ENCODE results near the gene SMPD3. TPM values are rescaled to one million over a fixed set of nuclear protein-coding genes. Genes with fewer than 3 reads are reported as not detected.

Gene SMPD3
- total RNA-seq, 1 donor from 2014 or later, result 0.16 TPM

GRCh38 chr16:68350813-68351350 is 97.4 kb downstream of the SMPD3 start:
- no peaks in the 10 kb centered on the region for H3K27me3 ChIP-seq (ENCODE audit: low read depth)
- DNase-seq, result no peak

GRCh38 chr16:68349838-68350410 is 98.4 kb downstream of the SMPD3 start:
- H3K4me1 ChIP-seq, result peaks cover 20% of the 10 kb centered on the region
- H3K4me3 ChIP-seq, result no peak overlapping the region
- H3K36me3 ChIP-seq, result peaks cover 95% of the 10 kb centered on the region
- no peak overlapping the region for H3K27ac ChIP-seq (replicated peaks)
- no peaks in the 10 kb centered on the region for H3K27me3 ChIP-seq (ENCODE audit: low read depth)
- intact Hi-C loops (cut with micrococcal nuclease), result no loop called here
- no peak for DNase-seq
- no peak for TF ChIP-seq CTCF (IDR thresholded peaks at IDR 0.05; ENCODE audit: borderline replicate concordance)
- no peaks in the 10 kb centered on the region for H3K9me3 ChIP-seq (replicated peaks)

More at GRCh38 chr16:68350813-68351350, 97.4 kb downstream of the SMPD3 start:
- peaks cover 95% of the 10 kb centered on the region for H3K36me3 ChIP-seq
- H3K9me3 ChIP-seq (replicated peaks), result no peaks in the 10 kb centered on the region
- peaks cover 10% of the 10 kb centered on the region for H3K4me1 ChIP-seq
- H3K27ac ChIP-seq (replicated peaks), result no peak overlapping the region
- TF ChIP-seq CTCF (IDR thresholded peaks at IDR 0.05; ENCODE audit: borderline replicate concordance), result no peak
- no peak overlapping the region for H3K4me3 ChIP-seq
- intact Hi-C loops (cut with micrococcal nuclease), result no loop called here

GRCh38 chr16:68348639-68349445 is 99.5 kb downstream of the SMPD3 start:
- intact Hi-C loops (cut with micrococcal nuclease), result no loop called here
- H3K9me3 ChIP-seq (replicated peaks), result no peaks in the 10 kb centered on the region
- H3K36me3 ChIP-seq, result peaks cover 86% of the 10 kb centered on the region
- H3K4me3 ChIP-seq, result no peak overlapping the region
- TF ChIP-seq CTCF (IDR thresholded peaks at IDR 0.05; ENCODE audit: borderline replicate concordance), result no peak
- no peak overlapping the region for H3K27ac ChIP-seq (replicated peaks)
- no peaks in the 10 kb centered on the region for H3K27me3 ChIP-seq (ENCODE audit: low read depth)
- H3K4me1 ChIP-seq, result peaks cover 20% of the 10 kb centered on the region
- no peak for DNase-seq

- Histone ChIP-seq H3K27me3 (ENCODE audit: low read depth) (no peaks in the 10 kb centered on the region), H3K4me3 (no peak overlapping the region), H3K27ac (replicated peaks) (no peak overlapping the region), H3K36me3 (peaks cover 84% of the 10 kb centered on the region), H3K4me1 (peaks cover 20% of the 10 kb centered on the region), H3K9me3 (replicated peaks) (no peaks in the 10 kb centered on the region)
- intact Hi-C loops (cut with micrococcal nuclease), result no loop called here
- no peak for TF ChIP-seq CTCF (IDR thresholded peaks at IDR 0.05; ENCODE audit: borderline replicate concordance)
- DNase-seq, result no peak
These were observed 100.7 kb downstream of the SMPD3 start for GRCh38 chr16:68347605-68348004.

GRCh38 chr16:68346892-68347480 is 101.3 kb downstream of the SMPD3 start:
- Histone ChIP-seq H3K27me3 (ENCODE audit: low read depth) (no peaks in the 10 kb centered on the region), H3K4me1 (peaks cover 23% of the 10 kb centered on the region), H3K27ac (replicated peaks) (no peak overlapping the region), H3K9me3 (replicated peaks) (no peaks in the 10 kb centered on the region), H3K36me3 (peaks cover 84% of the 10 kb centered on the region), H3K4me3 (no peak overlapping the region)
- no peak for DNase-seq
- intact Hi-C loops (cut with micrococcal nuclease), result no loop called here
- TF ChIP-seq CTCF (IDR thresholded peaks at IDR 0.05; ENCODE audit: borderline replicate concordance), result no peak
